Testis (tissue), 2 donors: ENCODE data around the gene KATNAL1.

Source experiments
- CTCF ChIP-seq, 3 experiments: fragments of 450-650 bp in 2 of 3; fragments of 200-600 bp in 1 of 3; sonication (generic) in 1 of 3; IDR thresholded peaks; one replicate each; pipeline ENCODE4 v1.5.1; 2016 to 2019; ENCODE audit warnings: antibody characterized with exemption in 3 of 3, mild to moderate bottlenecking in 2 of 3, moderate library complexity in 1 of 3
- POLR2A ChIP-seq: fragments of 450-650 bp; IDR thresholded peaks from one replicate; pipeline ENCODE4 v1.6.1; 2017; ENCODE audit warnings: antibody characterized with exemption, mild to moderate bottlenecking, moderate library complexity

DNA sequence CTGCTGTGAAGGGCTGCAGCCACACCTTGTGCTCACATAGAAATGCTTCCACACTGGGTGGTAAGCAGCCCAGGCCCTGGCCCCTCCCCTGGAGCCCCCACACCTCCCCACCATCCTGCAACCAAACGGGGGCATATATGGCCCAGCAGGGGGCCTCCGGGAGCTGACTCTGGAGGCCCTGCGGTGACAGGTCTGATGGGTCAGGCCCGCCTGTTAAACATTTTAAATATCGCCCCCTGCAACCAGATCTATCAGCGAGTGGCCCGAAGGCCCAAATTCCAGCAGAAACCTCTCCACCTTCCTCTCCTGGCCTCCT is 48.0 kb upstream of the KATNAL1 start:
- TF ChIP-seq CTCF (IDR thresholded peaks at IDR 0.05) = no peak
- TF ChIP-seq POLR2A = no peak
